HepG2 (cell line): ENCODE results near the gene MEAF6. TPM values are rescaled to one million over a fixed set of nuclear protein-coding genes. Genes with fewer than 3 reads are reported as not detected.

Source experiments
- ATAC-seq: fragments of 200-7000 bp; cut with Tn5 transposase; 3 replicates; pipeline ENCODE4 v1.9.1; 2020; ENCODE audit warnings: mild to moderate bottlenecking, moderate library complexity
- BruUV-seq: library from RNA; stranded (reverse); fragments of 400-500 nt; replicated peaks from 2 replicates; lab custom pipeline; 2021; lab: Mats Ljungman, UMichigan
- CTCF ChIA-PET: fragments of 300-600 bp; formaldehyde crosslinking; extraction: SDS; loops from one replicate; lab custom pipeline; 2021; ENCODE audit warnings: low total read pairs, inconsistent platforms, low intra/inter-chr PET ratio; lab: Yijun Ruan, JAX
- POLR2A ChIA-PET: fragments of 350-600 bp; sonication (Branson Sonifier 250); formaldehyde crosslinking; loops from one replicate; lab custom pipeline; 2020; ENCODE audit warnings: antibody characterized with exemption, inconsistent platforms; lab: Yijun Ruan, JAX
- DNase-seq: peaks from one replicate; pipeline ENCODE4 v3.0.0-alpha.2; 2015; ENCODE audit warnings: low spot score
- FAIRE-seq: peaks from 3 replicates; lab custom pipeline; 2011; peaks lifted over from hg19 to GRCh38; lab: Jason Lieb, UNC
- H2AFZ ChIP-seq: one replicate; pipeline ENCODE4 v1.6.1; 2011; ENCODE audit warnings: low read length, inconsistent platforms
- H3K27ac ChIP-seq: fragments of 300-600 bp; 3 replicates; pipeline ENCODE4 v1.8.0; 2011; ENCODE audit warnings: mixed run types, mild to moderate bottlenecking, mixed read lengths, low read length, inconsistent platforms; ENCODE audit not compliant: insufficient read depth; ENCODE audit errors: extremely low read length
- H3K27me3 ChIP-seq, 2 experiments: fragments of 200-600 bp in 1 of 2; 2 replicates in 1 of 2; 3 replicates in 1 of 2; pipeline versions ENCODE4 v1.6.0 to v1.8.0; 2011; ENCODE audit warnings: low read length in 2 of 2, mild to moderate bottlenecking in 2 of 2, moderate library complexity in 2 of 2, inconsistent platforms in 1 of 2; ENCODE audit not compliant: insufficient read depth in 2 of 2, control insufficient read depth in 1 of 2
- H3K36me3 ChIP-seq, 2 experiments: fragments of 200-600 bp in 1 of 2; replicated peaks in 1 of 2; 2 replicates in 1 of 2; 3 replicates in 1 of 2; pipeline versions ENCODE4 v1.5.1 to v1.8.0; 2011; ENCODE audit warnings: low read length in 2 of 2, inconsistent platforms in 1 of 2; ENCODE audit not compliant: insufficient read depth in 2 of 2, control insufficient read depth in 1 of 2
- H3K4me1 ChIP-seq: 2 replicates; pipeline ENCODE4 v1.5.1; 2012; ENCODE audit warnings: low read length, inconsistent platforms; ENCODE audit not compliant: insufficient read depth
- H3K4me2 ChIP-seq: 2 replicates; pipeline ENCODE4 v1.6.0; 2011; ENCODE audit warnings: low read depth, low read length, inconsistent platforms
- H3K4me3 ChIP-seq, 3 experiments: fragments of 200-600 bp in 1 of 3; sonication (generic), shearing (Covaris generic) in 1 of 3; replicated peaks in 1 of 3; 2 replicates each; pipeline ENCODE4 v1.5.1; 2011 to 2016; ENCODE audit warnings: low read length in 3 of 3, inconsistent platforms in 2 of 3, low read depth in 2 of 3, mild to moderate bottlenecking in 2 of 3, control low read depth in 1 of 3, mixed read lengths in 1 of 3; ENCODE audit not compliant: insufficient read depth in 1 of 3
- H3K79me2 ChIP-seq: one replicate; pipeline ENCODE4 v1.6.1; 2011; ENCODE audit warnings: low read length, inconsistent platforms; ENCODE audit not compliant: insufficient read depth
- H3K9ac ChIP-seq: 2 replicates; pipeline ENCODE4 v1.6.0; 2011; ENCODE audit warnings: mild to moderate bottlenecking, low read depth, low read length, inconsistent platforms; ENCODE audit not compliant: insufficient read depth
- H3K9me3 ChIP-seq: 2 replicates; pipeline ENCODE4 v1.5.1; 2012; ENCODE audit warnings: mild to moderate bottlenecking, low read length
- H4K20me1 ChIP-seq: 2 replicates; pipeline ENCODE4 v1.6.0; 2011; ENCODE audit warnings: inconsistent platforms, mild to moderate bottlenecking, low read length, moderate library complexity; ENCODE audit not compliant: insufficient read depth
- ZNF263 ChIP-seq: sonication (generic); formaldehyde crosslinking; IDR thresholded peaks from 2 replicates; pipeline ENCODE4 v1.4.0; 2020; ENCODE audit warnings: missing genetic modification reagents
- ZNF343 ChIP-seq: sonication (generic); formaldehyde crosslinking; IDR thresholded peaks from 2 replicates; pipeline ENCODE4 v1.4.0; 2020; ENCODE audit warnings: mild to moderate bottlenecking, missing genetic modification reagents
- ZNF709 ChIP-seq: sonication (generic); formaldehyde crosslinking; IDR thresholded peaks from 2 replicates; pipeline ENCODE4 v1.5.0; 2020; ENCODE audit warnings: mild to moderate bottlenecking, missing genetic modification reagents
- WGBS: methylation state at CpG from one replicate; pipeline ENCODE4 v1.1.6; 2017; ENCODE audit warnings: low lambda C conversion rate; 5-methylcytosine and 5-hydroxymethylcytosine counted together
- in situ Hi-C: cut with HindIII; loops from 2 replicates; pipeline ENCODE4 v1.10.0; 2017; ENCODE audit warnings: low pct_unique_long_range_greater_than_20kb; ENCODE audit not compliant: extremely low pct_ligation_motif_present
- intact Hi-C: fragments of 100-400 bp; cut with micrococcal nuclease; formaldehyde crosslinking; loops from one replicate; pipeline ENCODE4 v1.10.0; 2022; ENCODE audit not compliant: unreplicated experiment
- polyA plus RNA-seq, 8 experiments: library from polyadenylated mRNA; depleted of rRNA in 3 of 8; stranded (reverse) in 7 of 8; unstranded in 1 of 8; fragments of >200 nt; fragmentation: Illumina TruSeq in 4 of 8; extraction: Trizol in 4 of 8; gene quantifications; 2 replicates each; pipeline versions ENCODE4 v1.2.1 to v1.2.3, GENCODE V29; 2011 to 2016; ENCODE audit warnings: low read depth in 4 of 8, missing spikeins in 1 of 8, mixed read lengths in 1 of 8; ENCODE audit not compliant: insufficient read depth in 1 of 8
- total RNA-seq, 5 experiments: library from RNA; depleted of rRNA; stranded (reverse); fragments of >200 nt; fragmentation: Illumina TruSeq; extraction: Trizol; gene quantifications; 2 replicates each; pipeline ENCODE4 v1.2.3, GENCODE V29; 2016; ENCODE audit warnings: low read depth in 1 of 5
- TF ChIP-seq, protein P1 (sequence below): sonication (generic); formaldehyde crosslinking; IDR thresholded peaks from 2 replicates; pipeline ENCODE4 v1.9.0; 2021; ENCODE audit warnings: missing genetic modification reagents, borderline replicate concordance
- TF ChIP-seq, protein P2 (sequence below), 2 experiments: sonication (generic) in 1 of 2; formaldehyde crosslinking in 1 of 2; IDR thresholded peaks; 2 replicates each; pipeline versions ENCODE4 v1.6.1 to v1.9.0; 2014 to 2022; ENCODE audit warnings: antibody characterized with exemption in 1 of 2, borderline replicate concordance in 1 of 2, inconsistent platforms in 1 of 2, low read depth in 1 of 2, missing genetic modification reagents in 1 of 2

MEAF6 gene
- total and polyA plus RNA-seq, 2 of the 13 experiments (the other 11 are each of a cell fraction or from before 2014, with no cell fraction given): 29.5 to 45.6 TPM

DNA sequence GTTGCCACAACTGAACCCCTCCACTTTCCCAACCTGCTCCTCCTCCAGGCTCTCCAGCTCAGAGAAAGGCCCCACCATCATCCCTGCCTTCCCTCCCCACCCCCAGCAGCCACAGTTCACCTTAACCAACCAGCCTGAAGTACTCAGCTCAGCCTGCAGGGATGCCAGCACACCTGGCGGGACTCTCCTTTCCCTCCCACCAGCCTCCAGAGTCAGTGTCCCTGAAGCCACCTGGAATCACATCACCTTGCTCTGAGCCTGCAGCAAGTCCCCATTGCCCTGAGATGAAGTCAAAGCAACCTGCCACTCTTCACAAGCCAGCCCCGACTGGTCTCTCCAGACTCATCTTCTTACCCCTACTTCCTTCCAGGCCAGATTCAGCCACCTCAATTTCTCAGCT, 66.4 kb downstream of the MEAF6 start:
- H3K9ac ChIP-seq: no peak overlapping the region
- no peak overlapping the region for H3K27ac ChIP-seq
- no peaks in the 10 kb centered on the region for H4K20me1 ChIP-seq
- H3K79me2 ChIP-seq: no peaks in the 10 kb centered on the region
- peaks cover 4 to 36% of the 10 kb centered on the region in 2 experiments; a peak in 4 of 5 replicates for H3K27me3 ChIP-seq
- WGBS: 0% methylated on average over 2 of the region's 2 CpGs
- no peak overlapping the region for H3K4me3 ChIP-seq
- no peak overlapping the region for H2AFZ ChIP-seq
- DNase-seq (no peak), FAIRE-seq (no peak), ATAC-seq (peak; percentile 69)
- no TSS peak for BruUV-seq
- TF ChIP-seq ZNF343 (CRISPR knock-in tag) (no peak), ZNF709 (no peak), ZNF263 (CRISPR knock-in tag) (no peak)
- TF ChIP-seq, protein P1, sequence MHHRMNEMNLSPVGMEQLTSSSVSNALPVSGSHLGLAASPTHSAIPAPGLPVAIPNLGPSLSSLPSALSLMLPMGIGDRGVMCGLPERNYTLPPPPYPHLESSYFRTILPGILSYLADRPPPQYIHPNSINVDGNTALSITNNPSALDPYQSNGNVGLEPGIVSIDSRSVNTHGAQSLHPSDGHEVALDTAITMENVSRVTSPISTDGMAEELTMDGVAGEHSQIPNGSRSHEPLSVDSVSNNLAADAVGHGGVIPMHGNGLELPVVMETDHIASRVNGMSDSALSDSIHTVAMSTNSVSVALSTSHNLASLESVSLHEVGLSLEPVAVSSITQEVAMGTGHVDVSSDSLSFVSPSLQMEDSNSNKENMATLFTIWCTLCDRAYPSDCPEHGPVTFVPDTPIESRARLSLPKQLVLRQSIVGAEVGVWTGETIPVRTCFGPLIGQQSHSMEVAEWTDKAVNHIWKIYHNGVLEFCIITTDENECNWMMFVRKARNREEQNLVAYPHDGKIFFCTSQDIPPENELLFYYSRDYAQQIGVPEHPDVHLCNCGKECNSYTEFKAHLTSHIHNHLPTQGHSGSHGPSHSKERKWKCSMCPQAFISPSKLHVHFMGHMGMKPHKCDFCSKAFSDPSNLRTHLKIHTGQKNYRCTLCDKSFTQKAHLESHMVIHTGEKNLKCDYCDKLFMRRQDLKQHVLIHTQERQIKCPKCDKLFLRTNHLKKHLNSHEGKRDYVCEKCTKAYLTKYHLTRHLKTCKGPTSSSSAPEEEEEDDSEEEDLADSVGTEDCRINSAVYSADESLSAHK (CRISPR knock-in tag): no peak
- TF ChIP-seq, protein P2, sequence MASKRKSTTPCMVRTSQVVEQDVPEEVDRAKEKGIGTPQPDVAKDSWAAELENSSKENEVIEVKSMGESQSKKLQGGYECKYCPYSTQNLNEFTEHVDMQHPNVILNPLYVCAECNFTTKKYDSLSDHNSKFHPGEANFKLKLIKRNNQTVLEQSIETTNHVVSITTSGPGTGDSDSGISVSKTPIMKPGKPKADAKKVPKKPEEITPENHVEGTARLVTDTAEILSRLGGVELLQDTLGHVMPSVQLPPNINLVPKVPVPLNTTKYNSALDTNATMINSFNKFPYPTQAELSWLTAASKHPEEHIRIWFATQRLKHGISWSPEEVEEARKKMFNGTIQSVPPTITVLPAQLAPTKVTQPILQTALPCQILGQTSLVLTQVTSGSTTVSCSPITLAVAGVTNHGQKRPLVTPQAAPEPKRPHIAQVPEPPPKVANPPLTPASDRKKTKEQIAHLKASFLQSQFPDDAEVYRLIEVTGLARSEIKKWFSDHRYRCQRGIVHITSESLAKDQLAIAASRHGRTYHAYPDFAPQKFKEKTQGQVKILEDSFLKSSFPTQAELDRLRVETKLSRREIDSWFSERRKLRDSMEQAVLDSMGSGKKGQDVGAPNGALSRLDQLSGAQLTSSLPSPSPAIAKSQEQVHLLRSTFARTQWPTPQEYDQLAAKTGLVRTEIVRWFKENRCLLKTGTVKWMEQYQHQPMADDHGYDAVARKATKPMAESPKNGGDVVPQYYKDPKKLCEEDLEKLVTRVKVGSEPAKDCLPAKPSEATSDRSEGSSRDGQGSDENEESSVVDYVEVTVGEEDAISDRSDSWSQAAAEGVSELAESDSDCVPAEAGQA (IDR thresholded peaks at IDR 0.05; ENCODE audit: low read depth): no peak
- TF ChIP-seq, protein P2 (CRISPR knock-in tag; IDR thresholded peaks at IDR 0.05; ENCODE audit: borderline replicate concordance): no peak
- in situ Hi-C loops (loop anchor here (25.0 kb wide), 1 partner anchor 736 kb away; no protein-coding TSS in a partner anchor), intact Hi-C loops (no loop called here)
- H3K9me3 ChIP-seq: no peaks in the 10 kb centered on the region
- POLR2A ChIA-PET: interaction anchor here (2.3 kb wide), 1 partner anchor 27 kb away, joined by 8 read pairs; the partner anchor contains the start of gene ZC3H12A
- no peaks in the 10 kb centered on the region for H3K4me1 ChIP-seq
- CTCF ChIA-PET: no interaction called here
- no peak overlapping the region for H3K4me2 ChIP-seq
- no peaks in the 10 kb centered on the region for H3K36me3 ChIP-seq
